ENCODE data around the gene SMAD3. TPM values are rescaled to one million over a fixed set of nuclear protein-coding genes. Genes with fewer than 3 reads are reported as not detected.

The SMAD3 gene
- total and polyA plus RNA-seq, 4 donors: 4.0 to 12.2 (median 5.5) TPM

DNA sequence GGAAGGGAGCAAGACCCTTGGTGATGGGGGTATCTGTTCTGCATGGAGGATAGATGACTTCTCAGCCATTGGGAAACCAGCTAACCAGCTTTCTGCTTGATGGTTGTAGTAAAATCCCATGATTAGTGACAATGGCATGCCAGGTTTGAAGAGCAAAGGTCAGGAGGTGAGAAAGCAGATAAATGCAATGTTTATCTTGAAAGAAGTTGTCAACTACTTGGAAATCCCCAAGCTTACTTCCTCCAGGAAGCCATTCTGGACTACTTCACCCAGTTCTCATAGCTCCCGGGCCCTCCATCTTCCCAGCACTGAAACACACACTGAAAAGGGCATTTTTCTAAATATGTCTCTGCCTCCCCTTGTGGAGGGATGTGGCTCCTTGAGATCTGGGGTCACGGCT lies 51.3 kb downstream of the SMAD3 start (continued):
- TF ChIP-seq CTCF (IDR thresholded peaks at IDR 0.05; ENCODE audit: low read depth, low read length, missing input control): no peak
- peak; percentile 57 to 81 for TF ChIP-seq HNF4A (conservative IDR thresholded peaks at IDR 0.05)
- TF ChIP-seq EGR1 (IDR thresholded peaks at IDR 0.05; ENCODE audit: low read depth in 2 of 2): no peak

DNA sequence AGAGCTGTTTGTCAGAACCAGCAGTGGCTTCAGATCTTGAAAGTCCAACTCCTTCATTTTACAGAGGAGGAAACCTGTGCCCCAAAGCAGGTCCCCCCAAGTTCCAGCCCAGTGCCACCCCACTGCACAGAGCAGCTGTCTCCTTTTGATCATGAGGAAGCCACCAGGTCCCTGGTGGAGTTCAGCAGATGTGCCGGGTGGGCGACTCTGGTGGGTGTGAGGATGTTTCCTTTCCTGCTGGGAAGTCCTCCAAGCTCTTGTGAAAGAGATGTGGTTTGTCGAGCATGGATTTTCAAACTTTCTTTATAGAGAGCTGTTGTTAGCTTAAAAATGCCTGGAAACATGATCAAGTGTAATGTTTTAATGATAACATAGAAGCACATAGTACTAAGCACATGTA lies 52.0 kb downstream of the SMAD3 start:
- Histone ChIP-seq H3K27me3 (ENCODE audit: control insufficient read depth in 4 of 4, insufficient read depth in 4 of 4, low read length in 3 of 4) (no peaks in the 10 kb centered on the region), H3K27ac (ENCODE audit: low read depth in 1 of 2, low read length in 2 of 2) (peak overlapping the region in 1 of 2 donors; percentile 69), H3K9ac (ENCODE audit: low read depth in 1 of 2, low read length in 2 of 2) (no peak overlapping the region), H3K4me1 (ENCODE audit: control insufficient read depth in 4 of 4, insufficient read depth in 4 of 4, low read length in 3 of 4) (peaks cover 11 to 50% (median 40%) of the 10 kb centered on the region in 4 donors), H3K36me3 (ENCODE audit: control insufficient read depth in 4 of 4, insufficient read depth in 3 of 4, low read depth in 1 of 4, low read length in 3 of 4) (no peaks in the 10 kb centered on the region), H3K4me3 (ENCODE audit: low read depth in 1 of 3, low read length in 3 of 3) (no peak overlapping the region), H3K9me3 (ENCODE audit: control insufficient read depth in 4 of 4, low read length in 3 of 4) (no peaks in the 10 kb centered on the region)
- no peak for DNase-seq (ENCODE audit: low spot score)
- WGBS: 9% methylated on average over 3 of the region's 3 CpGs
- TF ChIP-seq REST (IDR thresholded peaks at IDR 0.05): no peak
- TF ChIP-seq NR2F2 (IDR thresholded peaks at IDR 0.05): no peak
- TF ChIP-seq HNF4G (IDR thresholded peaks at IDR 0.05): no peak
- TF ChIP-seq MAX (IDR thresholded peaks at IDR 0.05): no peak
- TF ChIP-seq, protein P1, sequence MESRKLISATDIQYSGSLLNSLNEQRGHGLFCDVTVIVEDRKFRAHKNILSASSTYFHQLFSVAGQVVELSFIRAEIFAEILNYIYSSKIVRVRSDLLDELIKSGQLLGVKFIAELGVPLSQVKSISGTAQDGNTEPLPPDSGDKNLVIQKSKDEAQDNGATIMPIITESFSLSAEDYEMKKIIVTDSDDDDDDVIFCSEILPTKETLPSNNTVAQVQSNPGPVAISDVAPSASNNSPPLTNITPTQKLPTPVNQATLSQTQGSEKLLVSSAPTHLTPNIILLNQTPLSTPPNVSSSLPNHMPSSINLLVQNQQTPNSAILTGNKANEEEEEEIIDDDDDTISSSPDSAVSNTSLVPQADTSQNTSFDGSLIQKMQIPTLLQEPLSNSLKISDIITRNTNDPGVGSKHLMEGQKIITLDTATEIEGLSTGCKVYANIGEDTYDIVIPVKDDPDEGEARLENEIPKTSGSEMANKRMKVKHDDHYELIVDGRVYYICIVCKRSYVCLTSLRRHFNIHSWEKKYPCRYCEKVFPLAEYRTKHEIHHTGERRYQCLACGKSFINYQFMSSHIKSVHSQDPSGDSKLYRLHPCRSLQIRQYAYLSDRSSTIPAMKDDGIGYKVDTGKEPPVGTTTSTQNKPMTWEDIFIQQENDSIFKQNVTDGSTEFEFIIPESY (IDR thresholded peaks at IDR 0.05): no peak
- TF ChIP-seq RAD21 (IDR thresholded peaks at IDR 0.05): no peak
- no peak for TF ChIP-seq FOXA1 (IDR thresholded peaks at IDR 0.05)
- no peak for TF ChIP-seq FOXA2 (IDR thresholded peaks at IDR 0.05)
- no peak for TF ChIP-seq RXRA (IDR thresholded peaks at IDR 0.05)
- TF ChIP-seq HNF4A (conservative IDR thresholded peaks at IDR 0.05): no peak
- no peak for TF ChIP-seq GABPA (IDR thresholded peaks at IDR 0.05 in 1 of 2, conservative IDR thresholded peaks at IDR 0.05 in 1 of 2)
- no peak for TF ChIP-seq ATF3 (IDR thresholded peaks at IDR 0.05)
- no peak for TF ChIP-seq SP1 (IDR thresholded peaks at IDR 0.05)

All from liver (tissue), 9 donors.